Activated naive CD4-positive, alpha-beta T cell (primary cell): ENCODE results near the gene NR2F2.
A peak's percentile ranks its signal among the peaks of the same experiment; 100 is the strongest.

Experiments used
- DNase-seq, 4 experiments: peaks; one replicate each; lab custom pipeline; 2025; lab: John Stamatoyannopoulos, UW

The NR2F2 gene

DNA sequence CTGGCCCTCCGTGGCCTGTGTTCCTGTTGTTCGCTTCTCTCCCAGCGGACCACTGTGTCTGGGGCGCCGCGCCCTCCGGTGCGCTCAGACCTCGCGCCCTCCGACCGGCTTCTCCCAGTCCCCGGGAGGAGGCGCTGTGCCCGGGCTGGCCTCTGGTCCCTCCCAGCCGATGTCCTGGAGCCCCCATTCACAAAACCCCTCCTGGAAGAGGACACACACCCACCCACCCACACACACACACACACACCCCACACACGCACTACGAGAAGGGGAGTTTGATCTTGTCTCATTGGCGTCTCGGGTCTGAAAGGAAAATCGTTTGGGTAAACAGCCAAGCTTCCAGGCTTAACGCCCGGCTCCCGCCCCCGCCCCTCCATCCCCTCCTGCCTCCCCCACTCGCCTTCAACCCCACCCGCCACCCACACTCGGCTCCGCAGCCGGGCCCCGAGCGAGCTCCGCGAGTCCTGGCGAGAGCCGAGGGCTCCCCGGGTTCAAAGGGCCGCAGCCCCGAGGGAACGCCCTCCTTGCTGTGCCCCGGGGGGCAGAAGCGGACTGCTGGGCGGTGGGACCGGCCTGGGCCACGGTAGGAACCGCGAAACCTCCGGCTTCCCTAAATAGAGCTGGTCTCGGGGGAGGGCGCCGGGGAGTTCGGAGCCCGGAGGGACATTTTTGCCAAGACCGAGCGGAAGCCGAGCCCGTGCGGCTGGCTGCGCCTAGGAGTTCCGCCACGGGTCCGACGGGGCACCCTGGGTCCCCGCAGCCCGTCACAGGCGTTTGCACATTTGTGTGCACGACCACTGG is 23.6 kb downstream of the NR2F2 start:
- no peak for DNase-seq

- DNase-seq, result no peak
Measured at GRCh38 chr15:96354731-96355567, 24.4 kb downstream of the NR2F2 start.

DNA sequence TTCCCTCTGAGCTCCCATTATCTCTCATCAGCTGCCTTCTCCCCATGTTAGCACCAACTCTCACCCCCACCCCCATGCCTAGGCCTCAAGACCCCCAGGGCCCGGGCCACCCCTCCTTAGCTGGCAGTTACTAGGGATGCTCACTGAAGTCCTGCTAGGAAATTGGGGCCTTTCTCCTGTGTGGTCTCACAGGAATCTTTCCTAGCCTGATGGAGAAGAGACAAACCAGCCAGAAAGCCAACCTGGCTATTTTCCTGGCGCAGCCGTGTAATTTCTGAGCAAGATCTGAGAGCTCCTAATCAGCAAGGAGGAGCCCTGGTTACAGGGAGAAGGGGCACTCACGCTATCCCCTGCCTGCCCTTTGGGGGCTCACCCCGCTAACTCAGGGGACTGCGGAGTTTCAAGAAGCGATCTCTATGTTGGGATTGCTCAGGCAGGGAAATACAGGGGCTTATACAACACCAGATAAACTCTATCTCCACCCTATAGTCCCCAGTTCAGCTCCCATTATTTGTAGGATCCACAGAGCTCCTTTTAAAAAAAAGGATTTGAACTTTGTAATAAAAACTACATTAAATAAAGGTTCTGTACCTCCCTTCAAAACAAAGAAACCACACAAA is 25.2 kb downstream of the NR2F2 start:
- DNase-seq, result no peak

GRCh38 chr15:96356494-96357455 is 26.3 kb downstream of the NR2F2 start:
- DNase-seq, result peak; percentile 20 to 41 (median 34)

GRCh38 chr15:96358001-96358801 is 27.7 kb downstream of the NR2F2 start:
- no peak for DNase-seq

GRCh38 chr15:96358821-96359615 is 28.5 kb downstream of the NR2F2 start:
- DNase-seq, result no peak

- DNase-seq, result no peak
Measured at GRCh38 chr15:96359616-96360521, 29.4 kb downstream of the NR2F2 start.

DNA sequence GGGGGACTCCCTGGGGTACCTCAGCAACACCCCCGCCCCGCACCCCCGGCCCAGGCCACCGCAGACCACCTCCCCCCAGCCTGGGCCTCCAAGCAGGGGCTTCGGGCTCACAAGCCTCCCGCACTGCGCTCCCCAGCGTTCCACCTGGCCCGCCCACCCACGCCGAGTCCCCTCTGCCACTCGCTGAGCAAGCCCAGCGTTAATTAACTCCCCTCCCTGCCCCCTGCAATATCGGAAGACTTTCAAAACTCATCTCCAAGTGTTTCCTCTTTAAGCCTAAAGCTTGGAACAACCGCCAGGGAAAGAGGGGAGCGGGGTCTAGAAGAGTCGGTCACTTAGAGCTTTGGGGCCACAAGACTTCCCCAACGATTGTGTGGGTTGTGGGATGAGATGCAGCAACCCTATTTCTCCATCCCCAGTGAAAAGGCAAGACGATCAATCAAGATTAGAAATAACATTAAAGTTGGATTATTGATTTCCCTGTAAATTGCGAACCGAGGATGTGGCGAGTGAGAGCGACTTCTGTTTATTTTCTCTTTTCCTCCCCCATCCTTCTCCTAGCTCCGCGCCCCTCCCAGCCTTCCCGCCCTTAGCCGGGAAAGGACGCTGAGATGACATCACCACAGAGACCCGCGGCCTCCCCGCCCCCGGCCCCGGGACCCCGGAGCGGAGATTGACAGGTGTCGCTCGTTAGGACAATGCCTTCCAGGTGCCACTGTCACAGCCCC is 30.2 kb downstream of the NR2F2 start:
- DNase-seq, result no peak

- no peak for DNase-seq
Measured at GRCh38 chr15:96361309-96362010, 31.0 kb downstream of the NR2F2 start.

DNA sequence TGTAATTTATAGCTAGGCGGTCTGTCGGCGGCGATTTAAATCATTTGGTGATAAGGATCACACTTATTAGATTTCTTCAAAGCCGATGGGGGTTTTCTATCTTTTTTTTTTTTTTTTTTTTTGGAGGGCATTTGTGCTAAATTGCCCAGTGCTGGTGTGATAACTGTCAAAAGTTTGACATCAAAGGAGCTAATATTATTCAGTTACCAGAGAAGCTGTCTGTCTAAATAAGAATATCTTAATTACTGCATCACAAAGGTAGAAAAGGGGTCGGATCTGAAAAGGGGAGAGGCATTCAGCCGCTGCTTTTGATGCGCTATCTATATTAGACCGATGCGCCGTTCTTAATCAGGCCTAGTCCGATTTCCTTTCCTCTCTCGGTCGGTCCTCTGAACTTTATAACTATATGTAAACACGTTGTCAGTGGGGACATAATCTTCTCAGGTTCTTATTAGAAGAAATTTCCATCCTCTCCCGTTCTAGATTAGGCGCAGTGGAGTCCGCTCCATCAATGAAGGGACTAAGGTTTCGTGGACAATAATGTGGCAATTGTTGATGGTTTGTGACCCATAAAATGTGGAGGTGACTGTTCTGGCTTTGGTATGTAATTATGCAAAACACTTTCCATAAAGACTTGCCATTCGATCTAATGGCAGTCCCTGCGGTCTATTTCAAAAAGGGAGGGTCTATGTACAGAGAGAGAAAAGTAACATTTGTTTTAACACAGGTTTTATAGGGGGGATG is 31.7 kb downstream of the NR2F2 start:
- no peak for DNase-seq

GRCh38 chr15:96362755-96363651 is 32.5 kb downstream of the NR2F2 start:
- DNase-seq, result no peak

GRCh38 chr15:96363707-96364106 is 33.2 kb downstream of the NR2F2 start:
- DNase-seq, result no peak

DNA sequence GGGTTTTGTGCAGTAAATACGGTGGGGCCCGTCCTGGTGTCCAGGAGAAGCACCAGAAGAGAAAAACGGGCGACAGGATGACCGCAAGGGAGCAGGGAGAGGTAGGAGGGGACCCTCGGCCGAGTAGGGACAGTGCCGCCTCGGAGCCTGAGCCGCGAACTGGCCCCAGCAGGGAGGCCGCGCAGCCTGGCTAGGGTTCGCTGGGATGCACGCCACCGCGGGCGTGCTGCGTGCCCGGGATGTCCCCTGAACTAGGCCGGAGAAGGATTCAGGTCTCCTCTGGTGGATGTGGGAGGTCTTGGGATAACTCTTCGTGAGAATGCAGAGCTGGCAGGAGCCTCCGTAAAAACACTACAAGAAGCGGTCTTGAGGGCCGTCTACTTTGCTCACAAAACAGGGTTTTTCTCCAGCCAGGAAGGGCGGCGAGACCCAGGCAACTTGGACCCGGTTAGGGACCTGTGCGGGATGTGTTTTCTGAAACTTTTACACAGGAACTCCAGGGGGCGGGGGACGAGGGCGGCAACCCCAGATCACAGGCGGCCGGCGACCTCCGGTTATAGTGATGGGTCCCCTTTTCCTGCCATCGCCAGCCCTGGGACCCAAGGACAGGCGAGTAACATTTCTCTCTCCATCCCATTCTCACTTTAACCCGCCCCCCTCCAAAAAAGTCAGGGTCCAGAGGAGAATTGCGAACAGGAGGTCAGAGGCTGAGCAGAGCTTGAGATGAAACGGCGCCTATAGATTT is 35.5 kb downstream of the NR2F2 start:
- DNase-seq, result no peak

DNA sequence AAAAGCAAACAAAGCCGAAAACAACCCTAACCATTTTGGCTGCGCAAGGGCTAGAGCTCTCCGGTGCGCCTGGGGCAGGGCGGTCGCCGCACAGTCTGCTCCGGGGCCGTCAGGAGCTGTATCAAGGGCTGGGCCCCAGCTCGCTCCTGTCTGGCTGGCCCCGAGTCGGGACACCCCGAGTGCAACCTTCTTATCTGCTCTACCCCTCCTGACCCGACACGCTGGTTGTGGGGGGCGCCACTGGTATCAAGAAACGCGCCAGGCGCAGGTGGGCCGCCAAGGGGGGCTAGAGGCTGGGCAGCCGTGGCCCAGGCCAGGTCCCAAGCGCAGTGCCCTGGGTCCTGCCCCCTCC is 36.0 kb downstream of the NR2F2 start:
- DNase-seq, result no peak
